ENCODE data around the gene FILIP1.

DNA sequence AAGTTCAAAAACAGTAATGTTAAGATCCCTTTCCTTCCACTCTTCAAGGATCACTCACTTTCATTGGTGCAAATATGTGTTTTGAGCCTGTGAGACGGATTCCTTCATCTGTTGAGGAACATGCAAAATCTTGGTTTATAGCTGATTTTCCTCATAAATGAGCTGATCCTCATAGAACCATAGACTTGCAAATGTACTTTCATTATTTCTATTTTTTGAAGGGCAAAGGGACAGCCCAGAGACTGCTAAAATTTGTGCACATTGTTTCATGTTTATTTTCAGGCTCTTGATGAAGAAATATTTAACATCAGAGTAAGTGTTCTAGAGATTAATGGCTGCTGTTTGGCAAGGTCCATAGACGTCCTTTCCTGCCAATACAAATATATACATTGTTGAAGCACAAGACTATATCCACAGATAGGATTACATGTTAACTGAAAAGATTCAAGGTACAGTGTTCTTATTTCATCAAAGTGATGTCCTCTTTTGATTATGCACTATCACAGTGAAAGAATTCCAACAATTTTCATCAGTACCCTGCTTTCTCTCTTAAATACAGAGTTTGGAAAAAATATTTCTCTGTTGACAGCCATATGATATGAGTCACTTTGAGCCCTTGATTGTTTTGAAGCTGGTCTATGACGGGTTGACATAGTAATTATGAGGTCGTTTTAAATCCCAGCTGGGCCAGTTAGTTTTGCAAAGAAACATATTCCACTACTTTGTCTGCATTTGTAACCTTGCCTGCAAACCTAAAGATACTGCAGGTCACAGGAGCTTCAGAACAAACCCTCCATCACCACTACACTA is 95.7 kb downstream of the FILIP1 start:
- TF ChIP-seq SIN3A (conservative IDR thresholded peaks at IDR 0.05 in 1 of 2, IDR thresholded peaks at IDR 0.05 in 1 of 2; ENCODE audit: low read depth in 1 of 2, low read length in 2 of 2) (no peak), EGR1 (IDR thresholded peaks at IDR 0.05; ENCODE audit: borderline replicate concordance, low read depth, low read length) (no peak)

Data from H1 (cell line).